OCI-LY3 (cell line): ENCODE measurements around the gene EBP.

Experiments used
- H2AFZ ChIP-seq: fragments of 200-600, 300-600 bp; shearing (Covaris generic); 2 replicates; pipeline ENCODE4 v1.6.0; 2014; ENCODE audit warnings: antibody characterized with exemption, low read depth, low read length
- H3K27ac ChIP-seq: fragments of 200-600, 300-600 bp; sonication (generic); 2 replicates; pipeline ENCODE4 v1.5.1; 2014; ENCODE audit warnings: mild to moderate bottlenecking, low read length, moderate library complexity, mixed read lengths
- H3K27me3 ChIP-seq: fragments of 200-600, 300-600 bp; sonication (generic); 2 replicates; pipeline ENCODE4 v1.6.1; 2014; ENCODE audit warnings: low read depth, low read length, mixed read lengths
- H3K36me3 ChIP-seq: fragments of 200-600, 300-600 bp; sonication (generic); replicated peaks from 2 replicates; pipeline ENCODE3; 2014; ENCODE audit warnings: low read depth, low read length, mixed read lengths
- H3K4me1 ChIP-seq: fragments of 300-600, 200-600 bp; sonication (generic); 2 replicates; pipeline ENCODE4 v1.6.1; 2014; ENCODE audit warnings: low read length, mixed read lengths
- H3K4me2 ChIP-seq: fragments of 200-600, 300-600 bp; sonication (generic); 2 replicates; pipeline ENCODE4 v1.6.1; 2014; ENCODE audit warnings: low read length, mixed read lengths
- H3K4me3 ChIP-seq: fragments of 300-600, 200-600 bp; sonication (generic); 2 replicates; pipeline ENCODE4 v1.5.1; 2014; ENCODE audit warnings: antibody characterized with exemption, mild to moderate bottlenecking, low read length, moderate library complexity
- H3K79me2 ChIP-seq: fragments of 300-600, 200-600 bp; shearing (Covaris generic); 2 replicates; pipeline ENCODE4 v1.6.1; 2014; ENCODE audit warnings: mild to moderate bottlenecking, low read length, mixed read lengths
- H3K9ac ChIP-seq: fragments of 300-600, 200-600 bp; shearing (Covaris generic); 2 replicates; pipeline ENCODE4 v1.6.0; 2014; ENCODE audit warnings: mild to moderate bottlenecking, low read length, moderate library complexity
- H3K9me3 ChIP-seq: fragments of 200-600, 300-600 bp; shearing (Covaris generic); 2 replicates; pipeline ENCODE4 v1.6.1; 2014; ENCODE audit warnings: low read length, mixed read lengths; ENCODE audit not compliant: insufficient read depth
- H4K20me1 ChIP-seq: fragments of 200-600, 300-600 bp; sonication (generic); 2 replicates; pipeline ENCODE4 v1.6.1; 2016; ENCODE audit warnings: low read length, mixed read lengths; ENCODE audit not compliant: insufficient read depth
- EZH2phosphoT487 ChIP-seq: fragments of 200-600 bp; shearing (Covaris generic); IDR thresholded peaks from 2 replicates; pipeline ENCODE4 v1.6.1; 2018; ENCODE audit warnings: antibody characterized with exemption, mixed run types, low read depth
- TF ChIP-seq, protein P1 (sequence below): fragments of 200-600, 300-600 bp; sonication (generic); IDR thresholded peaks from 2 replicates; pipeline ENCODE4 v1.5.1; 2014; ENCODE audit warnings: antibody characterized with exemption, low read length, low read depth

EBP gene

DNA sequence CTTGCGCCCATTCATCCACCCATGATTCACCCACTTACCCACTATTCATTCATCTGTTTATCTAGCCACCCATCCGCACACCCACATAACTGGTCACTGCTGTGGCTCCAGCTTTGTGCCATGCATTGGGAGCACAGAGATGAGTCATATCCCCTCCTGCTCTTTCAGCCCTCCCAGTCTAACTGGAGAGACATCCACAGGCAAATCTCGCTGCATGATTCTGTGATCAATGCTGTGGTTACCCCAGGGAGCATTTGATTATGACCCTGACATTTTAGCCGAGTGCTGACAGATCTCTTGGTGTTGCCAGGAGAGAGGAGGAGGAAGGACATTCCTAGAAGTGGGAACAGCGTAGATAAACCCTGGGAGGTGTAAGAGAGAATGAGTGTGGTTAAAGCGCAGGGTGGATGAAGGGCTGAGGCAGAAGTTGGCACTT lies 23.2 kb upstream of the EBP start:
- Histone ChIP-seq H3K4me3 (no peak overlapping the region), H3K36me3 (no peaks in the 10 kb centered on the region), H3K9ac (no peak overlapping the region), H3K79me2 (no peaks in the 10 kb centered on the region), H3K27me3 (no peaks in the 10 kb centered on the region), H3K4me2 (no peak overlapping the region), H3K27ac (no peak overlapping the region), H4K20me1 (no peaks in the 10 kb centered on the region), H3K4me1 (no peaks in the 10 kb centered on the region), H2AFZ (no peak overlapping the region), H3K9me3 (no peaks in the 10 kb centered on the region)
- TF ChIP-seq EZH2phosphoT487, result no peak
- TF ChIP-seq, protein P1, sequence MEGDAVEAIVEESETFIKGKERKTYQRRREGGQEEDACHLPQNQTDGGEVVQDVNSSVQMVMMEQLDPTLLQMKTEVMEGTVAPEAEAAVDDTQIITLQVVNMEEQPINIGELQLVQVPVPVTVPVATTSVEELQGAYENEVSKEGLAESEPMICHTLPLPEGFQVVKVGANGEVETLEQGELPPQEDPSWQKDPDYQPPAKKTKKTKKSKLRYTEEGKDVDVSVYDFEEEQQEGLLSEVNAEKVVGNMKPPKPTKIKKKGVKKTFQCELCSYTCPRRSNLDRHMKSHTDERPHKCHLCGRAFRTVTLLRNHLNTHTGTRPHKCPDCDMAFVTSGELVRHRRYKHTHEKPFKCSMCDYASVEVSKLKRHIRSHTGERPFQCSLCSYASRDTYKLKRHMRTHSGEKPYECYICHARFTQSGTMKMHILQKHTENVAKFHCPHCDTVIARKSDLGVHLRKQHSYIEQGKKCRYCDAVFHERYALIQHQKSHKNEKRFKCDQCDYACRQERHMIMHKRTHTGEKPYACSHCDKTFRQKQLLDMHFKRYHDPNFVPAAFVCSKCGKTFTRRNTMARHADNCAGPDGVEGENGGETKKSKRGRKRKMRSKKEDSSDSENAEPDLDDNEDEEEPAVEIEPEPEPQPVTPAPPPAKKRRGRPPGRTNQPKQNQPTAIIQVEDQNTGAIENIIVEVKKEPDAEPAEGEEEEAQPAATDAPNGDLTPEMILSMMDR, result no peak

DNA sequence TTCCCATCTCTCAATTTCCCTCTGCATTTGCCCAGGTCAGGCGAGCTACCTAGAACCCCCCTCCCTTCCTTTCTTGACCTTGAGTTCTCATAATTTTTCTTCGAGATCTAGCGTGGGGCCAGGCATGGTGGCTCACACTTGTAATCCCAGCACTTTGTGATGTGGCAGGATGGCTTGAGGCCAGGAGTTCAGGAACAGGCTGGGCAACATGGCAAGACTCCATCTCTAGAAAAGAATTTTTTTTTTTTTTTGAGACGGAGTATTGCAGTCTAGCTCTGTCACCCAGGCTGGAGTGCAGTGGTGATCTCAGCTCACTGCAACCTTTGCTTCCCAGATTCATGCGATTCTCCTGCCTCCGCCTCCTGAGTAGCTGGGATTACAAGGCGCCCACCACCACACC lies 17.3 kb upstream of the EBP start:
- no peaks in the 10 kb centered on the region for H3K79me2 ChIP-seq
- H3K9me3 ChIP-seq, result no peaks in the 10 kb centered on the region
- no peak overlapping the region for H2AFZ ChIP-seq
- H3K27me3 ChIP-seq, result no peaks in the 10 kb centered on the region
- TF ChIP-seq EZH2phosphoT487, result no peak
- no peaks in the 10 kb centered on the region for H3K36me3 ChIP-seq
- no peaks in the 10 kb centered on the region for H4K20me1 ChIP-seq
- H3K4me2 ChIP-seq, result no peak overlapping the region
- H3K27ac ChIP-seq, result no peak overlapping the region
- no peak overlapping the region for H3K9ac ChIP-seq
- H3K4me3 ChIP-seq, result no peak overlapping the region
- H3K4me1 ChIP-seq, result no peaks in the 10 kb centered on the region

DNA sequence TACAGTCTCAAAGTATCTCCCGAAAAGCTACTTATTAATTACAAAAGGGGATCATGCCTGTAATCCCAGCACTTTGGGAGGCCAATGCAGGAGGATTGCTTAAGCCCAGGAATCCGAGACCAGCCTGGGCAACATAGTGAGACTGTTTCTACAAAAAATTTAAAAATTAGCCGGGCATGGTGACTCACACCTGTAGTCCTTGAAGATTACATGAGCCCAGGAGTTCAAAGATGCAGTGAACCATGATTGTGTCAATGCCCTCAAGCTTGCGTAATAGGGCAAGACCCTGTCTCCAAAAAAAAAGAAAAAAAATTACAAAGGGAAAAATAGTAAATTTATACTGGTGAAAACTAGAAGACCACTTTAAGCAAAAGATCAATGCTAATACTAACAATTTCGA lies 16.1 kb upstream of the EBP start:
- TF ChIP-seq EZH2phosphoT487, result no peak
- TF ChIP-seq, protein P1, result no peak
- H3K4me1 ChIP-seq, result peaks cover 5% of the 10 kb centered on the region; the same call in 1 of the 2 replicates
- H3K9me3 ChIP-seq, result no peaks in the 10 kb centered on the region
- H3K4me2 ChIP-seq, result no peak overlapping the region
- no peaks in the 10 kb centered on the region for H3K79me2 ChIP-seq
- no peaks in the 10 kb centered on the region for H3K36me3 ChIP-seq
- H3K9ac ChIP-seq, result no peak overlapping the region
- no peak overlapping the region for H3K4me3 ChIP-seq
- H2AFZ ChIP-seq, result no peak overlapping the region
- H3K27ac ChIP-seq, result no peak overlapping the region
- H3K27me3 ChIP-seq, result no peaks in the 10 kb centered on the region
- H4K20me1 ChIP-seq, result no peaks in the 10 kb centered on the region

DNA sequence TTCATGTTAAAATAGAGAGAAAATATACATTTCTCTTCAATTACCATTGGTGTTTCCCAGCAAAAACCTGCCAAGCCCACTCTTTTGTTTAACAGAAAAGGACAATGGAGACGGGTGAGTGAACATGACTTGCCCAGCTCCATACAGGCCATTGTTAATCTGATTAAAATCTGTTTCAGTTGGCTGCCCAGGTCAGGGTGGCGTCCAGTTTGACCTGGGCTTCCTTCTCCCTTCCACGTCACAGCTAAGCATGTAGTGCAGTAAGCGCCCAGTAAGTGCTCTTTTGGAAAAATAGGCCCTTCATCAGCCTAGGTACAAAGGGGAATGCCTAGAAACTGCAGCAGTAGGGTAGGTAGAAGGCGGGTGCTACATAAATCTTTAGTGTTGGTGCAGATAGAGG lies 14.4 kb upstream of the EBP start:
- TF ChIP-seq EZH2phosphoT487, result no peak
- TF ChIP-seq, protein P1, result no peak
- Histone ChIP-seq H3K27me3 (no peaks in the 10 kb centered on the region), H3K79me2 (no peaks in the 10 kb centered on the region), H3K9ac (no peak overlapping the region), H3K4me1 (peaks cover 5% of the 10 kb centered on the region; the same call in 1 of the 2 replicates), H3K36me3 (no peaks in the 10 kb centered on the region), H3K9me3 (no peaks in the 10 kb centered on the region), H3K4me2 (no peak overlapping the region), H3K27ac (no peak overlapping the region), H3K4me3 (no peak overlapping the region), H4K20me1 (no peaks in the 10 kb centered on the region), H2AFZ (no peak overlapping the region)
